PC-3 (cell line): ENCODE data around the gene CEP70. TPM values are rescaled to one million over a fixed set of nuclear protein-coding genes. Genes with fewer than 3 reads are reported as not detected.

Experiments
- ATAC-seq: fragments of 200-7000 bp; cut with Tn5 transposase; 2 replicates; pipeline ENCODE4 v1.9.1; 2020; ENCODE audit warnings: mild to moderate bottlenecking, moderate library complexity
- BruUV-seq: library from RNA; stranded (reverse); fragments of 400-500 nt; replicated peaks from 2 replicates; lab custom pipeline; 2021; lab: Mats Ljungman, UMichigan
- CTCF ChIA-PET: fragments of 300-600 bp; sonication (Branson Sonifier 250); formaldehyde crosslinking; loops from one replicate; lab custom pipeline; 2022; ENCODE audit warnings: antibody characterized with exemption; lab: Charles Lee
- POLR2A ChIA-PET: fragments of 300-600 bp; sonication (Branson Sonifier 250); formaldehyde crosslinking; loops from one replicate; lab custom pipeline; 2022; ENCODE audit warnings: antibody characterized with exemption; ENCODE audit not compliant: unreplicated experiment; lab: Charles Lee
- DNase-seq: peaks from one replicate; pipeline ENCODE4 v3.0.0-alpha.2; 2015
- H2AFZ ChIP-seq: fragments of 300-600 bp; sonication (generic); 2 replicates; pipeline ENCODE4 v1.6.0; 2016; ENCODE audit warnings: antibody characterized with exemption, low read length
- H3F3A ChIP-seq: fragments of 300-600 bp; sonication (generic); one replicate; pipeline ENCODE4 v1.6.0; 2017; ENCODE audit warnings: antibody characterized with exemption, low read length, control low read depth, mild to moderate bottlenecking; ENCODE audit not compliant: unreplicated experiment
- H3K27ac ChIP-seq: fragments of 300-600 bp; sonication (generic); 2 replicates; pipeline ENCODE4 v1.5.1; 2016; ENCODE audit warnings: mild to moderate bottlenecking, low read length
- H3K27me3 ChIP-seq: fragments of 300-600 bp; sonication (generic); 2 replicates; pipeline ENCODE4 v1.6.1; 2016; ENCODE audit warnings: low read length, mixed read lengths
- H3K36me3 ChIP-seq: fragments of 300-600 bp; sonication (generic); 2 replicates; pipeline ENCODE4 v1.6.1; 2016; ENCODE audit warnings: low read depth, mixed run types, low read length, mixed read lengths
- H3K4me1 ChIP-seq: fragments of 300-600 bp; sonication (generic); 2 replicates; pipeline ENCODE4 v1.5.1; 2016; ENCODE audit warnings: low read length; ENCODE audit not compliant: insufficient read depth
- H3K4me2 ChIP-seq: fragments of 300-600 bp; sonication (generic); 2 replicates; pipeline ENCODE4 v1.6.0; 2016; ENCODE audit warnings: low read length
- H3K4me3 ChIP-seq: fragments of 300-600 bp; sonication (generic); 2 replicates; pipeline ENCODE4 v1.5.1; 2016; ENCODE audit warnings: mild to moderate bottlenecking, low read length, mixed read lengths
- H3K79me2 ChIP-seq: fragments of 300-600 bp; sonication (generic); 2 replicates; pipeline ENCODE4 v1.6.1; 2017; ENCODE audit warnings: low read length, mixed read lengths
- H3K9ac ChIP-seq: fragments of 300-600 bp; sonication (generic); 2 replicates; pipeline ENCODE4 v1.6.0; 2016; ENCODE audit warnings: mild to moderate bottlenecking, low read length
- H3K9me2 ChIP-seq: fragments of 300-600 bp; sonication (generic); replicated peaks from 2 replicates; pipeline ENCODE4 v1.6.1; 2016; ENCODE audit warnings: mixed run types, low read length, mixed read lengths
- H3K9me3 ChIP-seq: fragments of 300-600 bp; sonication (generic); 2 replicates; pipeline ENCODE4 v1.6.1; 2016; ENCODE audit warnings: low read length, mixed read lengths
- H4K20me1 ChIP-seq: fragments of 300-600 bp; sonication (generic); 2 replicates; pipeline ENCODE4 v1.6.1; 2016; ENCODE audit warnings: low read length, mixed read lengths
- EZH2 ChIP-seq: fragments of 300-600 bp; sonication (generic); IDR thresholded peaks from one replicate; pipeline ENCODE4 v1.6.1; 2017; ENCODE audit warnings: antibody characterized with exemption, mild to moderate bottlenecking, low read length; ENCODE audit not compliant: unreplicated experiment
- EZH2phosphoT487 ChIP-seq: fragments of 300-600 bp; sonication (generic); IDR thresholded peaks from 2 replicates; pipeline ENCODE4 v1.6.1; 2018; ENCODE audit warnings: mild to moderate bottlenecking, antibody characterized with exemption, low read length, borderline replicate concordance
- intact Hi-C: fragments of 100-400 bp; cut with micrococcal nuclease; formaldehyde crosslinking; loops from 2 replicates; pipeline ENCODE4 v1.9.0; 2023
- total RNA-seq: library from RNA; depleted of rRNA; stranded (reverse); fragments of >200 nt; gene quantifications from 2 replicates; pipeline ENCODE4 v1.2.3, GENCODE V29; 2014
- TF ChIP-seq, protein P1 (sequence below): fragments of 300-600 bp; sonication (generic); conservative IDR thresholded peaks from 2 replicates; pipeline ENCODE4 v1.5.1; 2017; ENCODE audit warnings: antibody characterized with exemption, low read depth, mild to moderate bottlenecking, low read length

The CEP70 gene
- total RNA-seq, 1 experiment from 2014 or later: 16.7 TPM

DNA sequence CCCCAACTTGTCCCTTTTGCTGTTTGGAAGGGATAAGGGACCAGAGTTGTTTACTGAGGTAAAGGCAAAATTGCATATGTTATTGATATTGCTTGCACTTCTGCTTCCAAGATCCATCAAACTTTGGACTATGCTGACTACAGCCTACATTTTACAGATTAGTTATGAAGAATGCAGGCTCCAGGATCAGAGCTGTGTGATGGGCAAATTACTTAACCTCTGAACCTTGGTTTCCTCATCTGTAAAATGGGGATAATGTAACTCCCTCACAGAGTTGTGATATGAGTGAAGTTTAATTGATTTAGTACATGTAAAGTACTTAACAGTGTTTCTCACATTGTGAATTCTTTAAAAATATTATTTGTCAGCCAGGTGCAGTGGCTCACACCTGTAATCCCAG lies 30.5 kb upstream of the CEP70 start:
- ChIA-PET POLR2A (no interaction called here), CTCF (no interaction called here)
- H3K9me3 ChIP-seq: no peaks in the 10 kb centered on the region
- no peaks in the 10 kb centered on the region for H4K20me1 ChIP-seq
- no peaks in the 10 kb centered on the region for H3K27me3 ChIP-seq
- no peaks in the 10 kb centered on the region for H3K9me2 ChIP-seq
- intact Hi-C loops: no loop called here
- TF ChIP-seq EZH2: no peak
- TF ChIP-seq, protein P1, sequence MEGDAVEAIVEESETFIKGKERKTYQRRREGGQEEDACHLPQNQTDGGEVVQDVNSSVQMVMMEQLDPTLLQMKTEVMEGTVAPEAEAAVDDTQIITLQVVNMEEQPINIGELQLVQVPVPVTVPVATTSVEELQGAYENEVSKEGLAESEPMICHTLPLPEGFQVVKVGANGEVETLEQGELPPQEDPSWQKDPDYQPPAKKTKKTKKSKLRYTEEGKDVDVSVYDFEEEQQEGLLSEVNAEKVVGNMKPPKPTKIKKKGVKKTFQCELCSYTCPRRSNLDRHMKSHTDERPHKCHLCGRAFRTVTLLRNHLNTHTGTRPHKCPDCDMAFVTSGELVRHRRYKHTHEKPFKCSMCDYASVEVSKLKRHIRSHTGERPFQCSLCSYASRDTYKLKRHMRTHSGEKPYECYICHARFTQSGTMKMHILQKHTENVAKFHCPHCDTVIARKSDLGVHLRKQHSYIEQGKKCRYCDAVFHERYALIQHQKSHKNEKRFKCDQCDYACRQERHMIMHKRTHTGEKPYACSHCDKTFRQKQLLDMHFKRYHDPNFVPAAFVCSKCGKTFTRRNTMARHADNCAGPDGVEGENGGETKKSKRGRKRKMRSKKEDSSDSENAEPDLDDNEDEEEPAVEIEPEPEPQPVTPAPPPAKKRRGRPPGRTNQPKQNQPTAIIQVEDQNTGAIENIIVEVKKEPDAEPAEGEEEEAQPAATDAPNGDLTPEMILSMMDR: no peak
- TF ChIP-seq EZH2phosphoT487: no peak
- BruUV-seq: no TSS peak
- no peaks in the 10 kb centered on the region for H3K36me3 ChIP-seq
- H3K4me2 ChIP-seq: no peak overlapping the region
- H3K9ac ChIP-seq: no peak overlapping the region
- no peak overlapping the region for H3K4me3 ChIP-seq
- no peaks in the 10 kb centered on the region for H3K79me2 ChIP-seq
- ATAC-seq: no peak
- no peak overlapping the region for H2AFZ ChIP-seq
- no peak for DNase-seq
- H3K4me1 ChIP-seq: peaks cover 15% of the 10 kb centered on the region
- no peak overlapping the region for H3K27ac ChIP-seq
- H3F3A ChIP-seq: no peaks in the 10 kb centered on the region

DNA sequence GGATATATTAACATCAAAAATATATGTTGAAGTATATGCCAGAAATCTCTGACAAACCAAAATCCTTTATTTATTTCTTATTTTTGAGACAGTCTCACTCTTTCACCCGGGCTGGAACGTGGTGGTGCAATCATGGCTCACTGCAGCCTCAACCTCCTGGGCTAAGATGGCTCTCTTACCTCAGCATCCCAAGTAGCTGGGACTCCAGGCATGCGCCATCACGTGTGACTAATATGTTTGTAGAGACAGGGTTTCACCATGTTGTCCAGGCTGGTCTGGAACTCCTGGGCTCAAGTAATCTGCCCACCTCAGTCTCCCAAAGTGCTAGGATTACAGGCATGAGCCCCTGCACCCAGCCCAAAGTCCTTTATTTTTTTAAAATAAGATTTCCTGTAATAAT lies 26.4 kb upstream of the CEP70 start:
- no peak overlapping the region for H3K27ac ChIP-seq
- intact Hi-C loops: loop anchor here (2.0 kb wide), 1 partner anchor 62 kb away; no protein-coding TSS in a partner anchor
- no TSS peak for BruUV-seq
- no peak overlapping the region for H3K9ac ChIP-seq
- H3K4me1 ChIP-seq: peaks cover 4% of the 10 kb centered on the region
- no peak overlapping the region for H3K4me2 ChIP-seq
- ChIA-PET POLR2A (no interaction called here), CTCF (no interaction called here)
- H4K20me1 ChIP-seq: no peaks in the 10 kb centered on the region
- H2AFZ ChIP-seq: no peak overlapping the region
- TF ChIP-seq EZH2: no peak
- no peak for TF ChIP-seq EZH2phosphoT487
- TF ChIP-seq, protein P1: no peak
- H3K4me3 ChIP-seq: no peak overlapping the region
- H3K79me2 ChIP-seq: no peaks in the 10 kb centered on the region
- H3K9me3 ChIP-seq: no peaks in the 10 kb centered on the region
- no peaks in the 10 kb centered on the region for H3F3A ChIP-seq
- no peaks in the 10 kb centered on the region for H3K27me3 ChIP-seq
- ATAC-seq (no peak), DNase-seq (no peak)
- H3K36me3 ChIP-seq: no peaks in the 10 kb centered on the region
- H3K9me2 ChIP-seq: no peaks in the 10 kb centered on the region

DNA sequence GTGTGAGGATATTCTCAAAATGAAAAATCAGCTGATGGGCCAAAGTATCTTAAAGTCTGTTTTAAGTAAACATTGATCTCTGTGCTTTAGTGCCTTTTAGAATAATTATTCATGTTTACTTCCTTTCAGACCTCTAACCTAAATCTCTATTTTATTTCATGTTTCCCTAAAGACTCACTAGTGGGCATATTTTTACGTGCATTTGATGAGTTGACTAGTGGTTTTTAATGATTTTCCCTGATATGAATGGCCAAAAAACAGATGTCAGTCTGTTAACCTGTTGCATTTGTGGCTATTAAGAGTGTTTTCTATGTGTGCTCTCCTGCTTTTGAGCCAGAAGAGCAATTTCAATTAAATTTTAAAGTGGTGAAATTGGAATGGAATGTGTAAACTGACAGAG lies 21.4 kb upstream of the CEP70 start:
- ATAC-seq (peak; percentile 58), DNase-seq (no peak)
- intact Hi-C loops: no loop called here
- peaks cover 6% of the 10 kb centered on the region; the same call in 1 of the 2 replicates for H3K79me2 ChIP-seq
- no peak overlapping the region for H3K27ac ChIP-seq
- no peaks in the 10 kb centered on the region for H3K9me2 ChIP-seq
- H3K9me3 ChIP-seq: no peaks in the 10 kb centered on the region
- no peak overlapping the region for H3K4me3 ChIP-seq
- no peaks in the 10 kb centered on the region for H3K36me3 ChIP-seq
- no peaks in the 10 kb centered on the region for H3F3A ChIP-seq
- no peaks in the 10 kb centered on the region for H3K27me3 ChIP-seq
- no peak overlapping the region for H2AFZ ChIP-seq
- no TSS peak for BruUV-seq
- H4K20me1 ChIP-seq: no peaks in the 10 kb centered on the region
- ChIA-PET POLR2A (no interaction called here), CTCF (no interaction called here)
- no peak overlapping the region; the same call in 1 of the 2 replicates for H3K4me2 ChIP-seq
- H3K4me1 ChIP-seq: peaks cover 9% of the 10 kb centered on the region
- H3K9ac ChIP-seq: no peak overlapping the region
- TF ChIP-seq, protein P1: no peak
- no peak for TF ChIP-seq EZH2
- no peak for TF ChIP-seq EZH2phosphoT487
